GM23338 (cell line): ENCODE results near the gene MELTF. TPM values are rescaled to one million over a fixed set of nuclear protein-coding genes. Genes with fewer than 3 reads are reported as not detected.

Experiments
- ATAC-seq: fragments of 200-7000 bp; cut with Tn5 transposase; 3 replicates; pipeline ENCODE4 v1.9.1; 2020
- DNase-seq: peaks from one replicate; pipeline ENCODE4 v3.0.0-alpha.2; 2015; ENCODE audit warnings: low spot score
- H2AFZ ChIP-seq: fragments of 200-600 bp; sonication (generic); 2 replicates; pipeline ENCODE4 v1.8.0; 2016; ENCODE audit warnings: antibody characterized with exemption, mild to moderate bottlenecking, moderate library complexity
- H3F3A ChIP-seq: fragments of 200-600 bp; sonication (generic); replicated peaks from 2 replicates; pipeline ENCODE4 v1.8.0; 2017; ENCODE audit warnings: antibody characterized with exemption, mixed run types, low read depth
- H3K27ac ChIP-seq: fragments of 200-600 bp; sonication (generic); 2 replicates; pipeline ENCODE4 v1.6.1; 2016; ENCODE audit warnings: low read depth
- H3K27me3 ChIP-seq: fragments of 200-600 bp; sonication (generic); 2 replicates; pipeline ENCODE4 v1.8.0; 2016; ENCODE audit warnings: mild to moderate bottlenecking, mixed run types, moderate library complexity; ENCODE audit not compliant: insufficient read depth
- H3K36me3 ChIP-seq: fragments of 200-600 bp; sonication (generic); 2 replicates; pipeline ENCODE4 v1.8.0; 2016; ENCODE audit warnings: mild to moderate bottlenecking; ENCODE audit not compliant: insufficient read depth
- H3K4me1 ChIP-seq: fragments of 200-600 bp; sonication (generic); 2 replicates; pipeline ENCODE4 v1.8.0; 2016; ENCODE audit warnings: mild to moderate bottlenecking, moderate library complexity; ENCODE audit not compliant: insufficient read depth
- H3K4me2 ChIP-seq: fragments of 200-600 bp; sonication (generic); 2 replicates; pipeline ENCODE4 v1.7.1; 2017; ENCODE audit warnings: mixed run types
- H3K4me3 ChIP-seq: fragments of 200-600 bp; sonication (generic); 2 replicates; pipeline ENCODE4 v1.6.1; 2016; ENCODE audit warnings: mixed run types
- H3K79me2 ChIP-seq: fragments of 200-600 bp; sonication (generic); replicated peaks from 2 replicates; pipeline ENCODE4 v1.8.0; 2017; ENCODE audit warnings: mild to moderate bottlenecking; ENCODE audit not compliant: insufficient read depth
- H3K9me2 ChIP-seq: fragments of 200-600 bp; sonication (generic); 2 replicates; pipeline ENCODE4 v1.8.0; 2017; ENCODE audit not compliant: insufficient read depth
- H4K20me1 ChIP-seq: fragments of 200-600 bp; sonication (generic); replicated peaks from 2 replicates; pipeline ENCODE4 v1.8.0; 2017; ENCODE audit warnings: mild to moderate bottlenecking; ENCODE audit not compliant: insufficient read depth
- H3K27ac Mint-ChIP-seq: 2 replicates; pipeline ENCODE4 v1.8.0; 2020; ENCODE audit warnings: inconsistent platforms, mild to moderate bottlenecking, moderate library complexity, mixed read lengths
- H3K27me3 Mint-ChIP-seq: 3 replicates; pipeline ENCODE4 v1.8.0; 2022; ENCODE audit warnings: low read depth, mild to moderate bottlenecking, moderate library complexity, mixed read lengths, inconsistent platforms; ENCODE audit not compliant: insufficient read depth, poor library complexity
- H3K36me3 Mint-ChIP-seq: 3 replicates; pipeline ENCODE4 v1.8.0; 2021; ENCODE audit warnings: low read depth, mild to moderate bottlenecking, inconsistent platforms, moderate library complexity, mixed read lengths
- H3K4me1 Mint-ChIP-seq: 3 replicates; pipeline ENCODE4 v1.8.0; 2020; ENCODE audit warnings: mild to moderate bottlenecking, inconsistent platforms, mixed read lengths
- H3K4me3 Mint-ChIP-seq: 3 replicates; pipeline ENCODE4 v1.8.0; 2021; ENCODE audit warnings: moderate library complexity, mild to moderate bottlenecking, inconsistent platforms, mixed read lengths
- H3K9me3 Mint-ChIP-seq: 3 replicates; pipeline ENCODE4 v1.8.0; 2020; ENCODE audit warnings: moderate library complexity, mild to moderate bottlenecking, inconsistent platforms, mixed read lengths
- EZH2 ChIP-seq: fragments of 200-600 bp; sonication (generic); IDR thresholded peaks from one replicate; pipeline ENCODE4 v1.8.0; 2017; ENCODE audit warnings: antibody characterized with exemption, mild to moderate bottlenecking, low read depth; ENCODE audit not compliant: unreplicated experiment
- EZH2phosphoT487 ChIP-seq: fragments of 200-600 bp; sonication (generic); IDR thresholded peaks from one replicate; pipeline ENCODE4 v1.8.1; 2018; ENCODE audit warnings: antibody characterized with exemption; ENCODE audit not compliant: unreplicated experiment
- JUNB ChIP-seq: IDR thresholded peaks from one replicate; pipeline ENCODE4 v1.6.1; 2016; ENCODE audit warnings: antibody characterized with exemption; ENCODE audit not compliant: unreplicated experiment
- POLR2AphosphoS5 ChIP-seq: IDR thresholded peaks from 2 replicates; pipeline ENCODE4 v1.6.1; 2016; ENCODE audit warnings: antibody characterized with exemption, low read depth
- ZNF114 ChIP-seq: fragments of 250-450 bp; sonication (Bioruptor Pico); IDR thresholded peaks from 2 replicates; pipeline ENCODE4 v1.5.0; 2020; ENCODE audit warnings: mild to moderate bottlenecking, moderate library complexity
- polyA plus RNA-seq: library from polyadenylated mRNA; unstranded; fragments of >200 nt; fragmentation: Nextera tagmentation; extraction: Ambion mirVana; gene quantifications from 2 replicates; pipeline ENCODE4 v1.2.1, GENCODE V29; 2016
- total RNA-seq: library from RNA; depleted of rRNA; stranded (reverse); fragments of >200 nt; shearing (Covaris generic); gene quantifications from 2 replicates; pipeline ENCODE4 v1.2.3, GENCODE V29; 2014
- TF ChIP-seq, protein P1 (sequence below): fragments of 250-450 bp; sonication (Bioruptor Pico); IDR thresholded peaks from 2 replicates; pipeline ENCODE4 v1.5.0; 2020; ENCODE audit warnings: mild to moderate bottlenecking, moderate library complexity
- TF ChIP-seq, protein P2 (sequence below): IDR thresholded peaks from one replicate; pipeline ENCODE4 v1.6.1; 2018; ENCODE audit warnings: antibody characterized with exemption; ENCODE audit not compliant: unreplicated experiment
- TF ChIP-seq, protein P3 (sequence below): IDR thresholded peaks from 2 replicates; pipeline ENCODE4 v1.6.1; 2016; ENCODE audit warnings: antibody characterized with exemption

The MELTF gene
- total and polyA plus RNA-seq, 2 experiments from 2014 or later, result 1.4 to 5.2 TPM

DNA sequence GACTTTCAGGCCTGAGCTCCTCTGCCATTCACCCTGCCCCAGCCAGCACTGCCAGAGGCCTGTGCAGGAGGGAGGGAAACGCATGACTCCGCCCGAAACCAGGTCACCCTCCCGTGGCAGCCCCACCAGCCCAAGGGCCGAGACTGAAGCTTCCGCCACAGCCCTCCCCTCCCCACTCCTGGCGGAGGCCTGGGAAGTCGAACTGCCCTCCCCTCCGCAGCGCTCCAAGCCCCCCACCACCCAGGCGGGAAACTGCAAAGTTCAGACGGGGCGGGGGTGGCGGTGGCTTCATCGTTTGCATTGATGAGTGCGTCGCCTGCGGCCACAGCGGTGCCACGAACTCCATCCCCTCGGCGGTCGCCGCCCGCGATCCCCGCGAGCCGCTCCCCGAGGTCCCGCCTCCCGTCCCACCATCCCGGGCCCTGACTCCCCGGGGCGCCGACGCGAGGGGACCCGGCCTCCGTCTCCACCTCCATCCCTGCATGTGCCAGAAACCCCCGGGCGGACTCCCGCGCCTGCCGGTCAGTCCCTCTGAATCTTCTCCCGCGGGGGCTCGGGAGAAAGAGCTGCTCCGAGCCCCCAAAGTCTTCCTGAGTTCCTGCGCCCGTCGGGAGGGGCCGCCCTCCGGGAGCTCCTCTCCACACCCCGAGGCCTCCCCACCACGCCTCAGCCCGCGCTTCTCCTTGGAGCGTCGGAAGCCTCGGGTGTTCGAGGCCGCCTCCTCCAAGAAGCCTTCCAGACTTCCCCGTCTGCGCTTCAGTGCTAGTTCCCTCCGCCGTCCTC lies 698 bp downstream of the MELTF start:
- DNase-seq (no peak), ATAC-seq (peak; percentile 12)
- no peaks in the 10 kb centered on the region for H3F3A ChIP-seq
- peak overlapping the region; percentile 86 for H2AFZ ChIP-seq
- H3K27ac ChIP-seq, result no peak overlapping the region
- Mint-ChIP-seq H3K4me3 (peak overlapping the region; percentile 73), H3K27me3 (peaks cover 33% of the 10 kb centered on the region), H3K9me3 (no peaks in the 10 kb centered on the region; the same call in 2 of the 3 replicates), H3K27ac (no peak overlapping the region), H3K36me3 (no peaks in the 10 kb centered on the region), H3K4me1 (peaks cover 10% of the 10 kb centered on the region)
- peaks cover 24% of the 10 kb centered on the region for H3K27me3 ChIP-seq
- H3K4me3 ChIP-seq, result peak overlapping the region; percentile 70
- peak overlapping the region; percentile 89 for H3K4me2 ChIP-seq
- no peaks in the 10 kb centered on the region for H4K20me1 ChIP-seq
- TF ChIP-seq, protein P1, sequence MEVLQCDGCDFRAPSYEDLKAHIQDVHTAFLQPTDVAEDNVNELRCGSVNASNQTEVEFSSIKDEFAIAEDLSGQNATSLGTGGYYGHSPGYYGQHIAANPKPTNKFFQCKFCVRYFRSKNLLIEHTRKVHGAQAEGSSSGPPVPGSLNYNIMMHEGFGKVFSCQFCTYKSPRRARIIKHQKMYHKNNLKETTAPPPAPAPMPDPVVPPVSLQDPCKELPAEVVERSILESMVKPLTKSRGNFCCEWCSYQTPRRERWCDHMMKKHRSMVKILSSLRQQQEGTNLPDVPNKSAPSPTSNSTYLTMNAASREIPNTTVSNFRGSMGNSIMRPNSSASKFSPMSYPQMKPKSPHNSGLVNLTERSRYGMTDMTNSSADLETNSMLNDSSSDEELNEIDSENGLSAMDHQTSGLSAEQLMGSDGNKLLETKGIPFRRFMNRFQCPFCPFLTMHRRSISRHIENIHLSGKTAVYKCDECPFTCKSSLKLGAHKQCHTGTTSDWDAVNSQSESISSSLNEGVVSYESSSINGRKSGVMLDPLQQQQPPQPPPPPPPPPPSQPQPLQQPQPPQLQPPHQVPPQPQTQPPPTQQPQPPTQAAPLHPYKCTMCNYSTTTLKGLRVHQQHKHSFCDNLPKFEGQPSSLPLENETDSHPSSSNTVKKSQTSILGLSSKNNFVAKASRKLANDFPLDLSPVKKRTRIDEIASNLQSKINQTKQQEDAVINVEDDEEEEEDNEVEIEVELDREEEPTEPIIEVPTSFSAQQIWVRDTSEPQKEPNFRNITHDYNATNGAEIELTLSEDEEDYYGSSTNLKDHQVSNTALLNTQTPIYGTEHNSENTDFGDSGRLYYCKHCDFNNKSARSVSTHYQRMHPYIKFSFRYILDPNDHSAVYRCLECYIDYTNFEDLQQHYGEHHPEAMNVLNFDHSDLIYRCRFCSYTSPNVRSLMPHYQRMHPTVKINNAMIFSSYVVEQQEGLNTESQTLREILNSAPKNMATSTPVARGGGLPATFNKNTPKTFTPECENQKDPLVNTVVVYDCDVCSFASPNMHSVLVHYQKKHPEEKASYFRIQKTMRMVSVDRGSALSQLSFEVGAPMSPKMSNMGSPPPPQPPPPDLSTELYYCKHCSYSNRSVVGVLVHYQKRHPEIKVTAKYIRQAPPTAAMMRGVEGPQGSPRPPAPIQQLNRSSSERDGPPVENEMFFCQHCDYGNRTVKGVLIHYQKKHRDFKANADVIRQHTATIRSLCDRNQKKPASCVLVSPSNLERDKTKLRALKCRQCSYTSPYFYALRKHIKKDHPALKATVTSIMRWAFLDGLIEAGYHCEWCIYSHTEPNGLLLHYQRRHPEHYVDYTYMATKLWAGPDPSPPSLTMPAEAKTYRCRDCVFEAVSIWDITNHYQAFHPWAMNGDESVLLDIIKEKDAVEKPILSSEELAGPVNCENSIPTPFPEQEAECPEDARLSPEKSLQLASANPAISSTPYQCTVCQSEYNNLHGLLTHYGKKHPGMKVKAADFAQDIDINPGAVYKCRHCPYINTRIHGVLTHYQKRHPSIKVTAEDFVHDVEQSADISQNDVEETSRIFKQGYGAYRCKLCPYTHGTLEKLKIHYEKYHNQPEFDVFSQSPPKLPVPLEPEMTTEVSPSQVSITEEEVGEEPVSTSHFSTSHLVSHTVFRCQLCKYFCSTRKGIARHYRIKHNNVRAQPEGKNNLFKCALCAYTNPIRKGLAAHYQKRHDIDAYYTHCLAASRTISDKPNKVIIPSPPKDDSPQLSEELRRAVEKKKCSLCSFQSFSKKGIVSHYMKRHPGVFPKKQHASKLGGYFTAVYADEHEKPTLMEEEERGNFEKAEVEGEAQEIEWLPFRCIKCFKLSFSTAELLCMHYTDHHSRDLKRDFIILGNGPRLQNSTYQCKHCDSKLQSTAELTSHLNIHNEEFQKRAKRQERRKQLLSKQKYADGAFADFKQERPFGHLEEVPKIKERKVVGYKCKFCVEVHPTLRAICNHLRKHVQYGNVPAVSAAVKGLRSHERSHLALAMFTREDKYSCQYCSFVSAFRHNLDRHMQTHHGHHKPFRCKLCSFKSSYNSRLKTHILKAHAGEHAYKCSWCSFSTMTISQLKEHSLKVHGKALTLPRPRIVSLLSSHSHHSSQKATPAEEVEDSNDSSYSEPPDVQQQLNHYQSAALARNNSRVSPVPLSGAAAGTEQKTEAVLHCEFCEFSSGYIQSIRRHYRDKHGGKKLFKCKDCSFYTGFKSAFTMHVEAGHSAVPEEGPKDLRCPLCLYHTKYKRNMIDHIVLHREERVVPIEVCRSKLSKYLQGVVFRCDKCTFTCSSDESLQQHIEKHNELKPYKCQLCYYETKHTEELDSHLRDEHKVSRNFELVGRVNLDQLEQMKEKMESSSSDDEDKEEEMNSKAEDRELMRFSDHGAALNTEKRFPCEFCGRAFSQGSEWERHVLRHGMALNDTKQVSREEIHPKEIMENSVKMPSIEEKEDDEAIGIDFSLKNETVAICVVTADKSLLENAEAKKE (CRISPR knock-in tag), result no peak
- TF ChIP-seq EZH2, result peak; percentile 38
- H3K79me2 ChIP-seq, result no peaks in the 10 kb centered on the region
- H3K9me2 ChIP-seq, result no peaks in the 10 kb centered on the region
- no peaks in the 10 kb centered on the region for H3K36me3 ChIP-seq
- H3K4me1 ChIP-seq, result no peaks in the 10 kb centered on the region

DNA sequence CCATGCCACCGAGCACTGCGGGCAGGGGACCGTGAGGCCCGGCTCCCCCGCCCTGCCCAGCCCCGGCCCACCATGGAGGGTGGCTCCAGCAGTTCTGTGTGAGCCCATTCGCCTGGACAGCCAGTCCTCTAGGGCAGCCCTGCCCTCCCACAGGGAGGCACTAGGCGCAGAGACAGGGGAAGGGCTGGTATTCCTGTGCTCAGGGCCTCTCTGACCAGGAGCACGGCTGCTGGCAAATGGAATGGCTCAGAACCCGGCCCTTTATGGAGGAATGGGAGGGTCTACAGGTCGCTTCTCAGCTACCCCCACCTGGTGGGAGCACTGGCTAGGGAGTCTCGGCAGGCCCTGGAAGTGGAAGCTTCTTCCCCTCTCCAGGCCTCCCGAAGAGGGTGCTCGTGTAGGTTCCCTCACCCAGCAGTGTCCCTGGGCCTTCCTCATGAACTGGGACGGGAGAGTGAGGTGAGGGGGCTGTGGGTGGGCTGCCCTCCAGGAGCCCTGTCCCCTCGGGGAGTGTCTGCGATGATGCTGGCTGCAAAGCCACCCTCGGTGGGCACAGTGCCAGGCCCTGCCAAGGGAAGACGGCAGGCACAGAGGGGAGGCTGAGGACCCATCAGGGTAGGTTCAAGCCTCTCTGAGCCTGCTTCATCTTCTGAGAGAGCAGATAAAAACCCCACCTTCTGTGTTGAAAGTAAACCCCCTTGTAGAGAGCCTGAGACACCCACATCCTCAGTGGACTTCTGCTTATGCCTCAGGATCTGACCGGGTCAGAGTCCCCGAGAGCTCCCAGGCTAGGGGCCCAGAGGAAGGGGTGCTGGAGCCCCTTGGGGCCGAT lies 1.5 kb downstream of the MELTF start:
- ATAC-seq, result no peak
- H3K4me2 ChIP-seq, result peak overlapping the region; percentile 89
- no peak overlapping the region for H3K27ac Mint-ChIP-seq
- TF ChIP-seq ZNF114 (CRISPR knock-in tag) (no peak), EZH2 (no peak), POLR2AphosphoS5 (no peak), JUNB (no peak), EZH2phosphoT487 (no peak)
- TF ChIP-seq, protein P2, sequence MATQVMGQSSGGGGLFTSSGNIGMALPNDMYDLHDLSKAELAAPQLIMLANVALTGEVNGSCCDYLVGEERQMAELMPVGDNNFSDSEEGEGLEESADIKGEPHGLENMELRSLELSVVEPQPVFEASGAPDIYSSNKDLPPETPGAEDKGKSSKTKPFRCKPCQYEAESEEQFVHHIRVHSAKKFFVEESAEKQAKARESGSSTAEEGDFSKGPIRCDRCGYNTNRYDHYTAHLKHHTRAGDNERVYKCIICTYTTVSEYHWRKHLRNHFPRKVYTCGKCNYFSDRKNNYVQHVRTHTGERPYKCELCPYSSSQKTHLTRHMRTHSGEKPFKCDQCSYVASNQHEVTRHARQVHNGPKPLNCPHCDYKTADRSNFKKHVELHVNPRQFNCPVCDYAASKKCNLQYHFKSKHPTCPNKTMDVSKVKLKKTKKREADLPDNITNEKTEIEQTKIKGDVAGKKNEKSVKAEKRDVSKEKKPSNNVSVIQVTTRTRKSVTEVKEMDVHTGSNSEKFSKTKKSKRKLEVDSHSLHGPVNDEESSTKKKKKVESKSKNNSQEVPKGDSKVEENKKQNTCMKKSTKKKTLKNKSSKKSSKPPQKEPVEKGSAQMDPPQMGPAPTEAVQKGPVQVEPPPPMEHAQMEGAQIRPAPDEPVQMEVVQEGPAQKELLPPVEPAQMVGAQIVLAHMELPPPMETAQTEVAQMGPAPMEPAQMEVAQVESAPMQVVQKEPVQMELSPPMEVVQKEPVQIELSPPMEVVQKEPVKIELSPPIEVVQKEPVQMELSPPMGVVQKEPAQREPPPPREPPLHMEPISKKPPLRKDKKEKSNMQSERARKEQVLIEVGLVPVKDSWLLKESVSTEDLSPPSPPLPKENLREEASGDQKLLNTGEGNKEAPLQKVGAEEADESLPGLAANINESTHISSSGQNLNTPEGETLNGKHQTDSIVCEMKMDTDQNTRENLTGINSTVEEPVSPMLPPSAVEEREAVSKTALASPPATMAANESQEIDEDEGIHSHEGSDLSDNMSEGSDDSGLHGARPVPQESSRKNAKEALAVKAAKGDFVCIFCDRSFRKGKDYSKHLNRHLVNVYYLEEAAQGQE, result no peak
- TF ChIP-seq, protein P3, sequence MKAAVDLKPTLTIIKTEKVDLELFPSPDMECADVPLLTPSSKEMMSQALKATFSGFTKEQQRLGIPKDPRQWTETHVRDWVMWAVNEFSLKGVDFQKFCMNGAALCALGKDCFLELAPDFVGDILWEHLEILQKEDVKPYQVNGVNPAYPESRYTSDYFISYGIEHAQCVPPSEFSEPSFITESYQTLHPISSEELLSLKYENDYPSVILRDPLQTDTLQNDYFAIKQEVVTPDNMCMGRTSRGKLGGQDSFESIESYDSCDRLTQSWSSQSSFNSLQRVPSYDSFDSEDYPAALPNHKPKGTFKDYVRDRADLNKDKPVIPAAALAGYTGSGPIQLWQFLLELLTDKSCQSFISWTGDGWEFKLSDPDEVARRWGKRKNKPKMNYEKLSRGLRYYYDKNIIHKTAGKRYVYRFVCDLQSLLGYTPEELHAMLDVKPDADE, result no peak

More for the DNA sequence above, 1.5 kb downstream of the MELTF start:
- Histone ChIP-seq H2AFZ (no peak overlapping the region), H3K4me1 (no peaks in the 10 kb centered on the region), H3F3A (no peaks in the 10 kb centered on the region), H3K79me2 (no peaks in the 10 kb centered on the region), H3K4me3 (peak overlapping the region; percentile 70), H3K36me3 (no peaks in the 10 kb centered on the region), H3K9me2 (no peaks in the 10 kb centered on the region), H4K20me1 (no peaks in the 10 kb centered on the region), H3K27me3 (peaks cover 24% of the 10 kb centered on the region), H3K27ac (no peak overlapping the region)
- peaks cover 35% of the 10 kb centered on the region for H3K27me3 Mint-ChIP-seq
- peak overlapping the region; percentile 73 for H3K4me3 Mint-ChIP-seq
- H3K36me3 Mint-ChIP-seq, result no peaks in the 10 kb centered on the region
- H3K9me3 Mint-ChIP-seq, result no peaks in the 10 kb centered on the region; the same call in 2 of the 3 replicates
- no peak for DNase-seq
- H3K4me1 Mint-ChIP-seq, result peaks cover 18% of the 10 kb centered on the region
